Heart right ventricle (tissue), 16 donors: ENCODE data around the gene USP54. TPM values are rescaled to one million over a fixed set of nuclear protein-coding genes. Genes with fewer than 3 reads are reported as not detected.

Experiments used
- ATAC-seq, 8 donors: fragments of 200-7000 bp; cut with Tn5 transposase; one replicate each; pipeline ENCODE4 v1.9.1; 2020; ENCODE audit warnings: mild to moderate bottlenecking in 8 of 8, moderate library complexity in 8 of 8, moderate number of reproducible peaks in 1 of 8
- DNase-seq, 2 donors: peaks; one replicate each; pipeline ENCODE4 v3.0.0-alpha.2; 2020
- H3K27ac ChIP-seq, 10 donors: fragments of 200-600 bp; sonication (generic) in 2 of 10; one replicate each; pipeline versions ENCODE4 v1.5.0 to v1.8.0; 2020 to 2022; ENCODE audit warnings: mild to moderate bottlenecking in 3 of 10
- H3K27me3 ChIP-seq, 7 donors: fragments of 200-600 bp; one replicate each; pipeline ENCODE4 v1.8.0; 2021 to 2022; ENCODE audit warnings: mild to moderate bottlenecking in 2 of 7
- H3K36me3 ChIP-seq, 9 donors: fragments of 200-600 bp; sonication (generic) in 1 of 9; one replicate each; pipeline versions ENCODE4 v1.5.0 to v1.8.0; 2020 to 2022; ENCODE audit warnings: mild to moderate bottlenecking in 2 of 9
- H3K4me1 ChIP-seq, 9 donors: fragments of 200-600 bp; sonication (generic) in 1 of 9; one replicate each; pipeline versions ENCODE4 v1.5.0 to v1.8.0; 2020 to 2022; ENCODE audit warnings: mild to moderate bottlenecking in 4 of 9
- H3K4me3 ChIP-seq, 10 donors: fragments of 200-600 bp; sonication (generic) in 2 of 10; one replicate each; pipeline versions ENCODE4 v1.5.0 to v1.8.0; 2020 to 2022; ENCODE audit warnings: mild to moderate bottlenecking in 7 of 10, moderate library complexity in 2 of 10
- H3K9me3 ChIP-seq, 11 donors: fragments of 200-600 bp in 10 of 11; sonication (generic) in 2 of 11; one replicate each; pipeline versions ENCODE4 v1.5.0 to v1.8.0; 2013 to 2022; ENCODE audit warnings: mild to moderate bottlenecking in 2 of 11, control low read depth in 1 of 11, moderate library complexity in 1 of 11
- WGBS, 2 donors: extraction: QIAGEN DNeasy Blood & Tissue Kit; methylation state at CpG; one replicate each; pipeline ENCODE4 v1.1.7; 2013; ENCODE audit warnings: inconsistent platforms in 1 of 2; 5-methylcytosine and 5-hydroxymethylcytosine counted together
- intact Hi-C, 10 donors: fragments of 100-400 bp; cut with DNase I; formaldehyde crosslinking; loops; one replicate each; pipeline versions ENCODE4 v1.11.1 to v1.14.2; 2022
- polyA plus RNA-seq, 2 donors: library from polyadenylated mRNA; stranded (reverse); fragments of 200-250 nt; gene quantifications; one replicate each; pipeline ENCODE4 v1.2.3, GENCODE V29; 2013
- total RNA-seq, 10 donors: library from RNA; stranded (reverse); fragmentation: NEBNext Ultra II Directional in 3 of 10; extraction: Animal tissue kit (Norgen Biotek cat#: 25700) in 3 of 10; gene quantifications; one replicate each; pipeline versions ENCODE4 v1.2.1 to v1.2.4, GENCODE V29; 2021 to 2023
- TF ChIP-seq, protein P1 (sequence below), 9 donors: fragments of 200-600 bp; sonication (generic) in 2 of 9; IDR thresholded peaks; one replicate each; pipeline versions ENCODE4 v1.5.0 to v1.8.0; 2021 to 2022; ENCODE audit warnings: antibody characterized with exemption in 9 of 9, mild to moderate bottlenecking in 5 of 9, moderate library complexity in 1 of 9
- donor health status: Arrhythmogenic right ventricular cardiomyopathy.
- donor health status: ischemic (EF 13 %, LVEDD 7.1; RV severe dilation, severe dysfunction).
- donor health status: healthy with polysubstance abuse.
- donor health status: DM: no; HTN: yes; CAD: no.
- donor health status: DM: no; HTN: no; CAD: no.
- donor health status: ischemic (EF 25% LVEDD 6.9; RV normal size, moderate dysfunction).
- donor health status: ischemic (EF 25% LVEDD 5.7; RV mildly dilated, moderate dysfunction).
- donor health status: healthy.
- donor health status: DM: yes; HTN: yes; CAD: no.
- donor health status: Ischemic cardiomyopathy.
- donor health status: ischemic (EF 35%, LVEDD 5.7; RV mildly dilated, moderate dysfunction).
- donor health status: nonischemic (EF 11% LVEDD 7.7; RV severe dilation, severe dysfunction).
- donor health status: DM: yes; HTN: yes; CAD: no.
- donor health status: PGD.
- donor health status: ischemic (EF 29% LVEDD 5.4; RV normal size, mild dysfunction).
- donor health status: nonischemic (EF 23%, LVEDD 6.1; RV moderate dilation, normal function).

The USP54 gene
- total and polyA plus RNA-seq, 12 donors: 7.9 to 34.5 (median 18.1) TPM

DNA sequence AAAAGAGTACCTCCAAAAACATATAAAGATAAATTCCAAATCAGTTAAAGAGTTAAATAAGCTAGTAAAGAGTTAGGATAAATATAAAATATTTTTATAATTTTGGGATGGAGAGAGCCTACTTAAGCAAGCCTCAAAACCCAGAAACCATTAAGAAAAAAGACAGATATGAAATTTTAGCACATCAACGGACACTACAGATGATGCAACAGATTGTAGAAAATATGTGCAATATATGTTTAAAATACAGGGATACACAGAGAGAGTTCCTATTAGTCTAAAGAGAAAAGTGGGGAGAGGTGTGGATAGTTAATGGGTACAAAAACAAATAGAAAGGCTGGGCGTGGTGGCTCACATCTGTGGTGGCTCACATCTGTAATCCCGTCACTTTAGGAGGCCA is 23.6 kb upstream of the USP54 start:
- no peaks in the 10 kb centered on the region for H3K4me1 ChIP-seq
- 96 to 98% methylated on average over 3 of the region's 3 CpGs for WGBS, 2 donors

DNA sequence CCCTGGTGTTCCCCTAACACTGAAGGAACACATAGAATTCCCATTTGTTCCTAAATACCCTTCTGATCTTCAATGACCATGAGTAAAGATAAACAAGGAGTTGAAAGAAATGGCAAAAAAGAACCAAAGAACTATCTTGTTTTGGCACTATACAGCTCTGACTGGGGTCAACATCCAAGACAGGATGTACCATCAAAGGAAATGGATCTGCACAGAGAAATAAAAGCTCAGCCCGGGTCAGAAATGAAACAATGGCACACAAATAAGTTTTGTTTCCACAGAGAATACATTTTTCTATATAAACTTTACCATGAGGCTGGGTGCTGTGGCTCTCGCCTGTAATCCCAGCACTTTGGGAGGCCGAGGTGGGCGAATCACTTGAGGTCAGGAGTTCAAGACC is 18.0 kb upstream of the USP54 start:
- peaks cover 0 to 4% (median 0%) of the 10 kb centered on the region in 9 donors for H3K36me3 ChIP-seq
- intact Hi-C loops: no loop called here
- no peak overlapping the region for H3K27ac ChIP-seq
- DNase-seq (no peak), ATAC-seq (no peak)
- TF ChIP-seq, protein P1, sequence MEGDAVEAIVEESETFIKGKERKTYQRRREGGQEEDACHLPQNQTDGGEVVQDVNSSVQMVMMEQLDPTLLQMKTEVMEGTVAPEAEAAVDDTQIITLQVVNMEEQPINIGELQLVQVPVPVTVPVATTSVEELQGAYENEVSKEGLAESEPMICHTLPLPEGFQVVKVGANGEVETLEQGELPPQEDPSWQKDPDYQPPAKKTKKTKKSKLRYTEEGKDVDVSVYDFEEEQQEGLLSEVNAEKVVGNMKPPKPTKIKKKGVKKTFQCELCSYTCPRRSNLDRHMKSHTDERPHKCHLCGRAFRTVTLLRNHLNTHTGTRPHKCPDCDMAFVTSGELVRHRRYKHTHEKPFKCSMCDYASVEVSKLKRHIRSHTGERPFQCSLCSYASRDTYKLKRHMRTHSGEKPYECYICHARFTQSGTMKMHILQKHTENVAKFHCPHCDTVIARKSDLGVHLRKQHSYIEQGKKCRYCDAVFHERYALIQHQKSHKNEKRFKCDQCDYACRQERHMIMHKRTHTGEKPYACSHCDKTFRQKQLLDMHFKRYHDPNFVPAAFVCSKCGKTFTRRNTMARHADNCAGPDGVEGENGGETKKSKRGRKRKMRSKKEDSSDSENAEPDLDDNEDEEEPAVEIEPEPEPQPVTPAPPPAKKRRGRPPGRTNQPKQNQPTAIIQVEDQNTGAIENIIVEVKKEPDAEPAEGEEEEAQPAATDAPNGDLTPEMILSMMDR (IDR thresholded peaks at IDR 0.05): no peak
- no peak overlapping the region for H3K4me3 ChIP-seq
- H3K4me1 ChIP-seq: no peaks in the 10 kb centered on the region
- 85 to 88% methylated on average over 4 of the region's 4 CpGs for WGBS, 2 donors
- H3K9me3 ChIP-seq: no peaks in the 10 kb centered on the region
- H3K27me3 ChIP-seq: no peaks in the 10 kb centered on the region

More for the DNA sequence above, 23.6 kb upstream of the USP54 start:
- H3K36me3 ChIP-seq: peaks cover 0 to 4% (median 0%) of the 10 kb centered on the region in 9 donors
- ATAC-seq (no peak), DNase-seq (no peak)
- TF ChIP-seq, protein P1 (IDR thresholded peaks at IDR 0.05): no peak
- H3K9me3 ChIP-seq: no peaks in the 10 kb centered on the region
- no peak overlapping the region for H3K27ac ChIP-seq
- intact Hi-C loops: loop anchor here in 1 of 10 donors (10.0 kb wide), 1 partner anchor 60 kb away; no protein-coding TSS in a partner anchor
- H3K4me3 ChIP-seq: no peak overlapping the region
- no peaks in the 10 kb centered on the region for H3K27me3 ChIP-seq

- Histone ChIP-seq H3K4me3 (no peak overlapping the region), H3K4me1 (no peaks in the 10 kb centered on the region), H3K27me3 (no peaks in the 10 kb centered on the region), H3K27ac (no peak overlapping the region), H3K9me3 (no peaks in the 10 kb centered on the region), H3K36me3 (no peaks in the 10 kb centered on the region)
- ATAC-seq (no peak), DNase-seq (no peak)
- WGBS, 2 donors: 65 to 67% methylated on average over 3 of the region's 3 CpGs
- TF ChIP-seq, protein P1 (IDR thresholded peaks at IDR 0.05): no peak
- intact Hi-C loops: loop anchor here in 1 of 10 donors (5.0 kb wide), 1 partner anchor 49 kb away; no protein-coding TSS in a partner anchor
Observed at GRCh38 chr10:73601486-73601921, 10.4 kb upstream of the USP54 start.

DNA sequence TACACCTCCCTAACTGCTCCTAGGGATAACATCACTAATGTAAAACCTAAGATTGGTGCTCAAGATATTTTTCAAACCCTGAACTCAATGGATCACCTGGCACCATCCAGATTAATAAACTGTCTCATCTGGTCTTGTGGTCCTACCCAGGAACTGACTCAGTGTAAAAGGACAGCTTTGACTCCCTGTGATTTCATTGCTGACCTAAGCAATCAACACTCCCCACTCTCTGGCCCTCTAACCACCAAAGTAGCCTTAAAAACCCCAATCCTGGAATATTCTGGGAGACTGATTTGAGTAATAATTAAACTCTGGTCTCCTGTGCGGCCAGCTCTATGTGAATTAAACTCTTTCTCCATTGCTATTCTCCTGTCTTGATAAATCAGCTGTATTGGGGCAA is 6.2 kb upstream of the USP54 start:
- H3K4me1 ChIP-seq: peaks cover 0 to 4% (median 0%) of the 10 kb centered on the region in 9 donors
- 98 to 100% methylated on average over 1 of the region's 1 CpG for WGBS, 2 donors
- intact Hi-C loops: no loop called here
- TF ChIP-seq, protein P1 (IDR thresholded peaks at IDR 0.05): no peak
- H3K27ac ChIP-seq: no peak overlapping the region
- no peak overlapping the region for H3K4me3 ChIP-seq
- H3K36me3 ChIP-seq: no peaks in the 10 kb centered on the region
- no peak for DNase-seq
- H3K27me3 ChIP-seq: no peaks in the 10 kb centered on the region
- ATAC-seq: no peak
- H3K9me3 ChIP-seq: no peaks in the 10 kb centered on the region
